Ishikawa (cell line): ENCODE measurements around the gene CACNA1C.

Experiments
- CEBPB ChIP-seq: IDR thresholded peaks from 2 replicates; pipeline ENCODE4 v1.6.1; 2012
- CREB1 ChIP-seq: IDR thresholded peaks from 2 replicates; pipeline ENCODE4 v1.6.1; 2012; ENCODE audit warnings: low read depth
- EGR1 ChIP-seq: IDR thresholded peaks from 2 replicates; pipeline ENCODE4 v1.6.1; 2012
- EP300 ChIP-seq: IDR thresholded peaks from 2 replicates; pipeline ENCODE4 v1.6.1; 2012; ENCODE audit warnings: borderline replicate concordance
- MAX ChIP-seq: IDR thresholded peaks from 2 replicates; pipeline ENCODE4 v1.6.1; 2012
- NFIC ChIP-seq: IDR thresholded peaks from 2 replicates; pipeline ENCODE4 v1.6.1; 2012
- RAD21 ChIP-seq: IDR thresholded peaks from 2 replicates; pipeline ENCODE4 v1.6.1; 2012; ENCODE audit warnings: low read depth
- TAF1 ChIP-seq: IDR thresholded peaks from 2 replicates; pipeline ENCODE4 v1.6.1; 2012; ENCODE audit warnings: low read depth, mild to moderate bottlenecking
- TEAD4 ChIP-seq: IDR thresholded peaks from 2 replicates; pipeline ENCODE4 v1.6.1; 2012
- YY1 ChIP-seq: IDR thresholded peaks from 2 replicates; pipeline ENCODE4 v1.6.1; 2012; ENCODE audit warnings: low read depth

GRCh38 chr12:2372735-2373134 lies 319.9 kb downstream of the CACNA1C start:
- TF ChIP-seq RAD21 (no peak), NFIC (no peak), MAX (no peak), TEAD4 (no peak), EP300 (no peak), YY1 (no peak), TAF1 (no peak), EGR1 (no peak), CEBPB (no peak), CREB1 (no peak)
